Esophagus muscularis mucosa (tissue), 4 donors: Measurements from ENCODE around the gene RELB.

Experiments
- EP300 ChIP-seq: sonication (generic); formaldehyde crosslinking; IDR thresholded peaks from one replicate; pipeline ENCODE4 v1.6.1; 2017; ENCODE audit warnings: antibody characterized with exemption
- POLR2A ChIP-seq: fragments of 450-650 bp; IDR thresholded peaks from one replicate; pipeline ENCODE4 v1.6.1; 2017; ENCODE audit warnings: antibody characterized with exemption, moderate library complexity, mild to moderate bottlenecking, low read depth
- POLR2AphosphoS5 ChIP-seq, 2 donors: sonication (generic); formaldehyde crosslinking; IDR thresholded peaks; one replicate each; pipeline ENCODE4 v1.6.1; 2017; ENCODE audit warnings: antibody characterized with exemption in 2 of 2
- TF ChIP-seq, protein P1 (sequence below), 3 experiments: fragments of 200-600 bp in 2 of 3; fragments of 450-650 bp in 1 of 3; sonication (generic) in 2 of 3; IDR thresholded peaks; one replicate each; pipeline ENCODE4 v1.5.1; 2017 to 2019; ENCODE audit warnings: antibody characterized with exemption in 3 of 3, mild to moderate bottlenecking in 2 of 3, moderate library complexity in 1 of 3

DNA sequence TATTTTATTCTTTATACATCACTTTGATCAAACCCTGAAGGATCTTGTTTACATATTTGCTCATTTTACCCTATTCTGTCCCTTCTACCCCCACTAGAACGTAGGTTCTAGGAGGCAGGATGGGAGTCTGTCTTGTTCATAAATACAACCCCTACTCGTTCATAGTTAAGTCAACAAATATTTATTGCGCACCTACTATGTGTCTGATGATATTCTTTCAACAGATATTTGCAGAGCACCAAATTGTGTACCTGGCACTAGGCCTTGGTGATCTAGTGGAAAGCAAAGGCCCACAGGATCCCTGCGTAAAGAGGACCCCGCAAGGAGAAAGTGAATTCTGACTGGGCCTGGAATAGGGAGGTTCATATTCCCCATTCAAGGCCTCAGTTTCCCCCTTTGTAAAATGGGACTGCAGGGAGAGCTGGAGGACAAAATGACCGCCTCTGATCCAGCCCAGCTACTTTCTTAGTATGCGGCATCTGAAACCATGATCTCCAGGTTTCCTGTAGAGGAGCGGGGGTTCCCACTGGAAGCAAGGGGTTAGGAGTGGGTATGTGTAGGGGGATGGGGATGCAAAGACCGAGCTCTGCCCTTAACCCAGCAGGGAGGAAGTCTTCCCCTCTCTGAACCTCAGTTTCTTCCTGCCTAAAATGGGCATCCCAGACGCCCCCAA is 77.3 kb downstream of the RELB start:
- TF ChIP-seq, protein P1, sequence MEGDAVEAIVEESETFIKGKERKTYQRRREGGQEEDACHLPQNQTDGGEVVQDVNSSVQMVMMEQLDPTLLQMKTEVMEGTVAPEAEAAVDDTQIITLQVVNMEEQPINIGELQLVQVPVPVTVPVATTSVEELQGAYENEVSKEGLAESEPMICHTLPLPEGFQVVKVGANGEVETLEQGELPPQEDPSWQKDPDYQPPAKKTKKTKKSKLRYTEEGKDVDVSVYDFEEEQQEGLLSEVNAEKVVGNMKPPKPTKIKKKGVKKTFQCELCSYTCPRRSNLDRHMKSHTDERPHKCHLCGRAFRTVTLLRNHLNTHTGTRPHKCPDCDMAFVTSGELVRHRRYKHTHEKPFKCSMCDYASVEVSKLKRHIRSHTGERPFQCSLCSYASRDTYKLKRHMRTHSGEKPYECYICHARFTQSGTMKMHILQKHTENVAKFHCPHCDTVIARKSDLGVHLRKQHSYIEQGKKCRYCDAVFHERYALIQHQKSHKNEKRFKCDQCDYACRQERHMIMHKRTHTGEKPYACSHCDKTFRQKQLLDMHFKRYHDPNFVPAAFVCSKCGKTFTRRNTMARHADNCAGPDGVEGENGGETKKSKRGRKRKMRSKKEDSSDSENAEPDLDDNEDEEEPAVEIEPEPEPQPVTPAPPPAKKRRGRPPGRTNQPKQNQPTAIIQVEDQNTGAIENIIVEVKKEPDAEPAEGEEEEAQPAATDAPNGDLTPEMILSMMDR (IDR thresholded peaks at IDR 0.05), result no peak
- TF ChIP-seq POLR2AphosphoS5 (IDR thresholded peaks at IDR 0.05), result no peak
- no peak for TF ChIP-seq POLR2A
- no peak for TF ChIP-seq EP300
